ENCODE measurements around the gene RGL1.

DNA sequence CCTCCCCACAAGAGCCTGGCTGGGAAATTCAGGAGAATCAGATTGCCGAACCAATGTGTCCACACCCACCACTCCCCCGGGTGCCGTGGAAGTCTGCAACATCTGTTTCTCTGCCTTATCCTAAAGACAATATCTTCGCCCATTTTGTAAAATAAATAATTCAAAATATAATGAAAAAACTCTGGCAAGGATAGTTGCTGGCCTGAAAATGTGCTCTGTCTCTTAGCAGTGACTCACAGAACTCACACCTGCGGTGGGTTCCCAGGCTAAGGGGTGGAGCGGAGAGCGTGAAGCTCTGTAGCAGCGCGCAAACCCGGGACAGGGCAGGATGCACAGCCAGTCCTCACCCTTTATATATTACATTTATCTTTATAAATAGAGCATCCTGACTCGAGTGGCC is 132.7 kb downstream of the RGL1 start:
- TF ChIP-seq, protein P1, sequence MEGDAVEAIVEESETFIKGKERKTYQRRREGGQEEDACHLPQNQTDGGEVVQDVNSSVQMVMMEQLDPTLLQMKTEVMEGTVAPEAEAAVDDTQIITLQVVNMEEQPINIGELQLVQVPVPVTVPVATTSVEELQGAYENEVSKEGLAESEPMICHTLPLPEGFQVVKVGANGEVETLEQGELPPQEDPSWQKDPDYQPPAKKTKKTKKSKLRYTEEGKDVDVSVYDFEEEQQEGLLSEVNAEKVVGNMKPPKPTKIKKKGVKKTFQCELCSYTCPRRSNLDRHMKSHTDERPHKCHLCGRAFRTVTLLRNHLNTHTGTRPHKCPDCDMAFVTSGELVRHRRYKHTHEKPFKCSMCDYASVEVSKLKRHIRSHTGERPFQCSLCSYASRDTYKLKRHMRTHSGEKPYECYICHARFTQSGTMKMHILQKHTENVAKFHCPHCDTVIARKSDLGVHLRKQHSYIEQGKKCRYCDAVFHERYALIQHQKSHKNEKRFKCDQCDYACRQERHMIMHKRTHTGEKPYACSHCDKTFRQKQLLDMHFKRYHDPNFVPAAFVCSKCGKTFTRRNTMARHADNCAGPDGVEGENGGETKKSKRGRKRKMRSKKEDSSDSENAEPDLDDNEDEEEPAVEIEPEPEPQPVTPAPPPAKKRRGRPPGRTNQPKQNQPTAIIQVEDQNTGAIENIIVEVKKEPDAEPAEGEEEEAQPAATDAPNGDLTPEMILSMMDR (IDR thresholded peaks at IDR 0.05), result no peak
- TF ChIP-seq EZH2 (IDR thresholded peaks at IDR 0.05), result no peak
